IPS DF 19.7 (cell line): ENCODE results near the gene ARL10.

ENCODE experiments used
- DNase-seq: peaks from one replicate; pipeline ENCODE4 v3.0.0-alpha.2; 2013; ENCODE audit warnings: low read depth, low spot score

Gene ARL10, protein sequence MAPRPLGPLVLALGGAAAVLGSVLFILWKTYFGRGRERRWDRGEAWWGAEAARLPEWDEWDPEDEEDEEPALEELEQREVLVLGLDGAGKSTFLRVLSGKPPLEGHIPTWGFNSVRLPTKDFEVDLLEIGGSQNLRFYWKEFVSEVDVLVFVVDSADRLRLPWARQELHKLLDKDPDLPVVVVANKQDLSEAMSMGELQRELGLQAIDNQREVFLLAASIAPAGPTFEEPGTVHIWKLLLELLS

GRCh38 chr5:176365351-176366231, at the start of gene ARL10:
Gene ARL10, plus strand, starts transcription at chr5:176365487. Its CDS starts 77 bp downstream, at chr5:176365564.
- no peak for DNase-seq

DNA sequence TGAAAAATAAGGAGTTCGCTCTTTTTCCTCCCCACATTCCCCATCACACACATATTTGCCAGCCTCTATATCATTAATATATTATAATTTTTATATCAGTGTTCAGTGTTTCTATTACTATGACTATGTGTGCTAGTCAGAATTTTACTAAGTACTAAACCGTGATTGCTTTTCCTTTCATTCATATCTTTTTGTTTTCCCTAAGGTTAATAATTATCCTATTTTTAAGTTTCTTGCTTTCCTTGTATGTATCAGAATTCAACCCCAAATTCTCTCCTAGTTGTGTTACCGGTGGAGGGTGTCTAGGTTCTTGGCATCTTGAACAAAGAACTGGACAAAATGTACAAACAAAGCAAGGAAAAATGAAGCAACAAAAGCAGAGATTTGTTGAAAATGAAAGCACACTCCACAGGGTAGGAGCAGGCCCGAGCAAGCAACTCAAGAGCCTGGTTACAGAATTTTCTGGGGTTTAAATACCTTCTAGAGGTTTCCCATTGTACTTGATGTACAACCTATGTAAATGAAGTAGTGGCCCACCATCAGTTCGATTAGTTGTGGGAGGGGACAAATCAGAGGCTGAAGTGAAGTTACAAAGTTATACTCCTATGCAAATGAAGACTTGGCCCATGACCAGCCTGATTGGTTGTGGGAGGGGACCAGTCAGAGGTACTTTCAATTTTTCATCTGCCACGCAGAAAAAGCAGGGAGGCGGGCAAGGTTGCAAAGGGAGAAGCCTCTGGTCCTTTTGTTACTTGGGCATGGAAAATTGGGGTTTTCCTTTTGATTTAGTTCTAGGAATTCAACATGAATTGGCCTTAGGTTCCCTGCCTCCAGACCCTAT, 47.5 kb upstream of the ARL10 start:
- no peak for DNase-seq

DNA sequence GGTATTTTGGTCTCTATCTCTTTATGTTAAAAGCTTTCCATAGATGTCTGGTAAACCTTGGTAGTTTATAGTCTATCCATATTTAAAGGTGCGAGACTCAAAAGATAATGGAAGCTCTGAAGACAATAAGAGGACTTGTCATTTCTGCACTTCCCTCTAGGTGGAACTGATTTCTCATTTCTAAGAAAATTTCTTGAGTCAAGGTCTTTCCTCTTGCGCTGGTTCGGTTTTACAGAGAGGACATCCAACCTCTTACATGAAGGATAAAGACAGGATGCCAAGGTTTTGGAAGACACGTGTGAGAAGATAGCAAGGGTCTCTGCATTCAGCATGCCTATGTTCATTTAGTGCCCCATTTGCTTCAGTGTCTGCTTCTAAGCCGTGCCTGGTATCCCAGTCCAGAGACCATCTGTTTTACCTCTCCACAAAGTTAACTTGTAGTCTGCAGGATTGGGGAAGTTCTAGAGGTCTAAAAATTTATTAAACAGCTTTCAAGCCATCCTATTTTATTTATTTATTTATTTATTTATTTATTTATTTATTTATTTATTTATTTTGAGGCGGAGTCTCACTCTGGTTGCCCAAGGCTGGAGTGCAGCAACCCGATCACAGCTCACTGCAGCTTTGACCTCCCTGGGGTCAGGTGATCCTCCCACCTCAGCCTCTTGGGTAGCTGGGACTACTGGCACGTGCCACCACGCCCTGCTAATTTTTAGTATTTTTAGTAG, 45.3 kb upstream of the ARL10 start:
- DNase-seq = no peak

GRCh38 chr5:176320577-176320976, 44.7 kb upstream of the ARL10 start:
- DNase-seq = no peak

DNA sequence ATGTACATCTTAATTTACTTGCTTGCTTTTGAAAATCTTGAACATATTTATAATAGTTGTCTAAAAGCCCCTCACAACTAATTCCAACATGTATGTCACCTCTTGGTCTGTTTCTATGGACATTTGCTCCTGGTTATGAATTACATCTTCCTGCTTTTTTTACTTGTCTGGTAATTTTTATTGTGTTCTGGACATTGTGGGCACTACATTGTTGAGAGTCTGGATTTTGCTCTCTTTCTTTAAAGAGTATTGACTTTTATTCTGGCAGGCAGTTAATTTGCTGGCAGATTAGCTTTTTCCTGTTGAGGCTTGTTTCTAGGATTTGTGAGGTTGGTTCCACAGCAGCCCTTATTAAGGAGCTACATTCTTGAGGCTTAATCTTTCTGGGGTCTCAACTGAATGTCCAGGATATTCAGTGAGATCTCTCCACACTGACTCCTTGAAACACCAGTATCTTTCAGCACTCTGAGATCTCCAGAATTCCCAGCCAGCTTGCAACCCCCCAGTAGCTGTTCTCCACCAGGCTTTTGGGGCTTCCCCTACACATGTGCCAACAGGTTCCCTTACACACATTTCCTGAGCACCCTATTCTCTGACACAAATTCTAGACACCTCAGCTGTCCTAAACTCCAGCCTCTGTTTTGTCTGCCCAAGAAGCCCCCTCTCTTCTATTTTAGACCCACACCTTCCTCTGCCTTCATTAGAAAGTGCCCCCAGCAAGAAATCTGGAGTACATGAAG, 31.1 kb upstream of the ARL10 start:
- DNase-seq = no peak

DNA sequence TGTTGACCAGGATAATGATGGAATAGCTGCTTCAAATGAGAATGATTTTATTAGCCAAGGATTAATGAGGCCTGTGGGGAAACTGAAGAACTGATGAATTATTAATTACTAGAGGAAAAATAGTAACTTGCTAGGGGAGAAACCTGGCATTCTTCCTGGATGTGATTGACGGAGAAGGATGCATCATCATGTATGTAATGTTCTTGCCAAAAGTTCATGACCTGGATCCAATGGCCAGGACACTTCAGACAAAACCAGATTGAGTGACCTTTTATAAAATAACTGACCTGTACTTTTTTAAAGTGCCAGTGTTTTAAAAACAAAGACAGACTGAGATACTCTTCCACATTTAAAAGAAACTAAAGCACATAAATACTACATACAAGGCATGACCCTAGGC, 27.4 kb upstream of the ARL10 start:
- no peak for DNase-seq

DNA sequence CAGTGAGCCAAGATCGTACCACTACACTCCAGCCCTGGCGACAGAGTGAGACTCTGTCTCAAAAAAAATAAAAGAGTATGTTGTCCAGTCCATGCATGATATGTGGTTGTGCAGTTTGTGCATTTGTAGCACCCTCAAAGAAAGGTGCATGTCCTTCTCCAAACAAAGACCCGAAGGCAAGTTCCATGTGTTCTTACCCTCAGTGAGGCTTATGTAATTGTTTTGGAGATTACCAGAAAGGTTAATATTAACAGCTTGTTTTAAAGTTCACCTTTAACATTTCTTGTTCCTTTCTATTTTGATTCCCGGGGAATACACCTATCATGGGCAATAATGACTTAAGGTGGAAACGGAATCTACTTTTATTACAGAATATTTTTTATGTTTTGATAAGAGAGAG, 26.0 kb upstream of the ARL10 start:
- DNase-seq = no peak

GRCh38 chr5:176341325-176342157, 23.7 kb upstream of the ARL10 start:
- DNase-seq = no peak

DNA sequence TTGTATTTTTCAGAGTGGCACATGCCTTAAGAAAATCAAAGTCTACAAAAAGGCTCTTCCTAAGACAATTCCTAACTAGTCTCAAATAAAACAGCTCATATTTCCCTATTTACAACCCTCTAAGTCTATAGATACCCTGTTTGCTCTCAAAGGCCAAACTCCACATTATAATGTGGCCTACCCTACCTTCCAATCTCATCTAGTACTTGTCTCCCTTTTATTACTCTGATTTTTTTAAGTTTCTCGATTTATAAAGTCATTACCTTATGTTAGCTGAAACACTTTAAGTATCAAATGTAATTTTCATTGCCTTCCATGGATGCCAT, 23.2 kb upstream of the ARL10 start:
- DNase-seq = no peak

- DNase-seq = no peak
Observed at GRCh38 chr5:176342766-176343458, 22.4 kb upstream of the ARL10 start.

DNA sequence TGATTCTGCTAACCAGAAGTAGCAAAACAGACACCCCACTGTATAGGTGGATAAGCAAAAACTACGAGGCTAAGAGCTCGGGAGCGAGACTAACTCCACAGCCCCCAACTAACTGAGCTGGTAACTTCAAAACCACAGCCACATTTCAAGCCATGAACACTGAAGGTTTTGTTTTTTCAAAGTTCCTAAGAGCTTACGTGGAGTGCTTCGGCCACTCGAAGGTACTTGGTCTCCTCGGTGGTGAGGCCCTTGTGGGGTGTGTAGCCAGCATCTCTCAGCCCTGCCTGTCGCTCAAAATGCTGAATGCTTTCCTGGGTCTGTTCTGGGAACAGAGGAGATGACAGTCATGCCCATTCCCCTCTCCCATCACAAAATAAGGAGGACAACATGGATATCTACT, 14.9 kb upstream of the ARL10 start:
- no peak for DNase-seq

GRCh38 chr5:176352116-176352878, 13.0 kb upstream of the ARL10 start:
- DNase-seq = no peak

GRCh38 chr5:176353533-176353932, 11.8 kb upstream of the ARL10 start:
- no peak for DNase-seq

GRCh38 chr5:176355400-176356178, 9.7 kb upstream of the ARL10 start:
- no peak for DNase-seq

- DNase-seq = no peak
Observed at GRCh38 chr5:176356179-176356566, 9.1 kb upstream of the ARL10 start.

DNA sequence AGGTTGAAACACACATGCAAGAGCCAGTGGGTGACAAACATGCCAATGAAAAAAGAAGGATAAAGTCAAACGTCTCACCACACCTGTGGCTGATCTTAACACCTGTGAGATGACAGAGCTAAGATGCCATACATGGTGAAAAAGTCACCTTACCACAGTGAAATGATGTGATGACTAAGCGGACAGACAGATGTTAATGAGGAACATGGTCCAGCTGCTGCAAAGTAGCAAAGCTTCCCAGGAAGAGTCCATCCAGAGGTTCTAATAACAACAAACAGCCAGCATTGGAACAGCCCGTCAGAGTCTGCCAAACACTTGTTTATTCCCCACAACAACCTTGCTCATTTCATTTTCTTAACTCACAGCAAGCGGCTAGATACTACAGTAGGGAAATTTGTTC, 5.6 kb upstream of the ARL10 start:
- DNase-seq = no peak

DNA sequence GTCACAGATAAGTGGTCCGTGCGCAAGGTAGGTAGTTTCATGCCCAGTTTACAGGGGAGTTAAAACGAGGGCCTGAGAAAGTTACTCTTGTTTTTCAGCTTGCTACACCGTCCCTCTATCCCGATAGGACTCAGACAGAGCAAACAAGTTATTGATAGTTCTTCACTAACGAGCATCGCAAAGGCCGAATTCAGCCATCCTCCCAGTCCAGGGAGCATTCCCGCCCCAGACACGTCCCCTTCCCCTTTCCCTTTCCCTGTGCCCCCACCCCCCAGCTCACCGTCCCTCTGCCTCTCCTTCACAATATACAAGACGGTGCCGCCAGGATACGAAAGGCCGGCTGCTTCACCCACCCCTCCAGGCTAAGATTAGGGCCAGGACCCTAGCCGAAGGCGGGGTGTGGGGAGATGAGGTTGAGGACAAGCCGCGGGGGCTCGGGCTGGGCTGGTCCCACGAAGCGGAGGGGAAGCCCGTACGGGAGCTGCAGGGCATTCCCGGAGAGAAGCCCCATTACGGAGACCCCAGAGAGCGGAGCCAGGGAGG, 4.3 kb upstream of the ARL10 start:
- no peak for DNase-seq
